Activated CD4-positive, alpha-beta memory T cell treated with anti-CD3 and anti-CD28 coated beads for 36 hours (primary cell): Measurements from ENCODE around the gene BBX. TPM values are rescaled to one million over a fixed set of nuclear protein-coding genes. Genes with fewer than 3 reads are reported as not detected.
A peak's percentile ranks its signal among the peaks of the same experiment; 100 is the strongest.

ENCODE experiments used
- CTCF ChIA-PET: fragments of 350-600 bp; sonication (Branson Sonifier 250); formaldehyde crosslinking; loops from one replicate; lab custom pipeline; 2021; ENCODE audit warnings: antibody characterized with exemption, inconsistent platforms; lab: Charles Lee
- POLR2A ChIA-PET: fragments of 350-600 bp; sonication (Branson Sonifier 250); formaldehyde crosslinking; loops from one replicate; lab custom pipeline; 2021; ENCODE audit warnings: antibody characterized with exemption; lab: Charles Lee
- DNase-seq: peaks from one replicate; pipeline ENCODE4 v3.0.0-alpha.2; 2020
- H3K27ac Mint-ChIP-seq: one replicate; pipeline ENCODE4 v1.8.0; 2021; ENCODE audit warnings: mixed read lengths
- H3K27me3 Mint-ChIP-seq: one replicate; pipeline ENCODE4 v1.8.0; 2021; ENCODE audit warnings: mixed read lengths
- H3K36me3 Mint-ChIP-seq: one replicate; pipeline ENCODE4 v1.8.0; 2021; ENCODE audit warnings: mixed read lengths
- H3K4me1 Mint-ChIP-seq: one replicate; pipeline ENCODE4 v1.8.0; 2021; ENCODE audit warnings: low read depth, mixed read lengths
- H3K4me3 Mint-ChIP-seq: one replicate; pipeline ENCODE4 v1.8.0; 2021; ENCODE audit warnings: mild to moderate bottlenecking, mixed read lengths
- H3K9me3 Mint-ChIP-seq: one replicate; pipeline ENCODE4 v1.8.0; 2021; ENCODE audit warnings: mixed read lengths
- intact Hi-C: fragments of 100-400 bp; cut with micrococcal nuclease; formaldehyde crosslinking; loops from one replicate; pipeline ENCODE4 v1.15.1; 2023
- total RNA-seq, 2 experiments: library from RNA; stranded (reverse); gene quantifications; one replicate each; pipeline ENCODE4 v1.2.3, GENCODE V29; 2021

Gene BBX
- total RNA-seq, 2 experiments from 2014 or later = 39.9 to 40.9 TPM

GRCh38 chr3:107661447-107662123, 138.8 kb downstream of the BBX start:
- POLR2A ChIA-PET = no interaction called here
- CTCF ChIA-PET = interaction anchor here (0.7 to 4.4 kb wide), 11 partner anchors 14 to 425 kb away, joined by 3 to 40 read pairs (median 4); no protein-coding TSS in a partner anchor

DNA sequence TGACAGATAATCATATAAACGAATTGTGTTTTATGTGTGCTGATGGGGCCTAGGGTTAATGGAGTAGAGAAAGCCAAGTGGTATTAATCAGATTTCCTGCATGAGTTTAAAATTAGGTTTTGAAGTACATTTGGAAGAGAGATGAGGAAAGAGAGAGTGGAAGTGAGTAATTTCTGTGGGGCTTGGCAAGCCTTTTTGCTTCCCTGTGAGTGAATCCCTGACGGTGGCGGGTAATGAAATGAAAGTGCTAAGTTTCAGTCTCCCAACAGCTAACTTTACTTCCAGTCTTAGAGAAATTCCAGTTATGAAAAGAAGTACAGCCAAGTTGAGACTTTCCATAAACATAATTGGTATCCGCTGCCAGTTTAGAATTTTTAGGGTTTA, 139.4 kb downstream of the BBX start:
- CTCF ChIA-PET = interaction anchor here (0.9 to 4.4 kb wide), 11 partner anchors 13 to 266 kb away, joined by 3 to 40 read pairs (median 7); no protein-coding TSS in a partner anchor
- H3K9me3 Mint-ChIP-seq = no peaks in the 10 kb centered on the region
- DNase-seq = peak; percentile 32
- peaks cover 23% of the 10 kb centered on the region for H3K4me1 Mint-ChIP-seq
- H3K27ac Mint-ChIP-seq = no peak overlapping the region
- POLR2A ChIA-PET = no interaction called here
- H3K27me3 Mint-ChIP-seq = no peaks in the 10 kb centered on the region
- H3K4me3 Mint-ChIP-seq = no peak overlapping the region
- H3K36me3 Mint-ChIP-seq = no peaks in the 10 kb centered on the region
- intact Hi-C loops = loop anchor here (5.0 kb wide), 2 partner anchors 140 to 185 kb away; partner anchors contain the start of gene BBX

More at GRCh38 chr3:107661447-107662123, 138.8 kb downstream of the BBX start:
- Mint-ChIP-seq H3K4me1 (peaks cover 23% of the 10 kb centered on the region), H3K9me3 (no peaks in the 10 kb centered on the region), H3K27ac (no peak overlapping the region), H3K27me3 (no peaks in the 10 kb centered on the region), H3K4me3 (no peak overlapping the region), H3K36me3 (no peaks in the 10 kb centered on the region)
- no peak for DNase-seq
- intact Hi-C loops = loop anchor here (5.0 kb wide), 2 partner anchors 139 to 186 kb away; partner anchors contain the start of gene BBX

DNA sequence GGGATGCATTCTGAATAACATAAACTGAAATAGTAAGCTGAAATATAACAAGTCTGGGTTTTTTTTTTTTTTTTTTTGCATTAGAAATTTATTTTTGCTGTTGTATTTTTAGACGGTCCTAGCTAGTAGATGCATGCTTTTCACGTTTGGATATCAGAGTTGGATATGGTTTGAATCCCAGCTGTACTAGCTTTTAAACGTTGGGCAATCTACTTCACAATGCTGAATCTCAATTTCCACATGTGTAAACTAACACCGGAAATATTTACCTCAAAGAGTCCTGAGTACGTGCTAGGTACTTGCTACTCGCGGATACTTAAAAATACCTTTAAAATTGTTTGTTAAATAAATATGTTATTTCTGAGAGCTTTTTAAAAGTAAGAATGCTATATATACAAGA, 139.8 kb downstream of the BBX start:
- H3K9me3 Mint-ChIP-seq = no peaks in the 10 kb centered on the region
- H3K4me1 Mint-ChIP-seq = peaks cover 22% of the 10 kb centered on the region
- POLR2A ChIA-PET = no interaction called here
- H3K27ac Mint-ChIP-seq = no peak overlapping the region
- no peak overlapping the region for H3K4me3 Mint-ChIP-seq
- CTCF ChIA-PET = interaction anchor here (0.9 to 4.4 kb wide), 9 partner anchors 12 to 265 kb away, joined by 3 to 34 read pairs (median 5); no protein-coding TSS in a partner anchor
- H3K36me3 Mint-ChIP-seq = no peaks in the 10 kb centered on the region
- no peak for DNase-seq
- intact Hi-C loops = loop anchor here (5.0 kb wide), 2 partner anchors 140 to 185 kb away; partner anchors contain the start of gene BBX
- no peaks in the 10 kb centered on the region for H3K27me3 Mint-ChIP-seq

GRCh38 chr3:107663266-107663665, 140.5 kb downstream of the BBX start:
- DNase-seq = no peak
- H3K36me3 Mint-ChIP-seq = no peaks in the 10 kb centered on the region
- no peak overlapping the region for H3K4me3 Mint-ChIP-seq
- intact Hi-C loops = loop anchor here (5.0 kb wide), 2 partner anchors 141 to 184 kb away; partner anchors contain the start of gene BBX
- H3K27ac Mint-ChIP-seq = no peak overlapping the region
- no peaks in the 10 kb centered on the region for H3K27me3 Mint-ChIP-seq
- POLR2A ChIA-PET = no interaction called here
- H3K9me3 Mint-ChIP-seq = no peaks in the 10 kb centered on the region
- H3K4me1 Mint-ChIP-seq = peaks cover 20% of the 10 kb centered on the region
- CTCF ChIA-PET = interaction anchor here (0.9 to 1.2 kb wide), 5 partner anchors 12 to 233 kb away, joined by 3 to 7 read pairs (median 4); no protein-coding TSS in a partner anchor

DNA sequence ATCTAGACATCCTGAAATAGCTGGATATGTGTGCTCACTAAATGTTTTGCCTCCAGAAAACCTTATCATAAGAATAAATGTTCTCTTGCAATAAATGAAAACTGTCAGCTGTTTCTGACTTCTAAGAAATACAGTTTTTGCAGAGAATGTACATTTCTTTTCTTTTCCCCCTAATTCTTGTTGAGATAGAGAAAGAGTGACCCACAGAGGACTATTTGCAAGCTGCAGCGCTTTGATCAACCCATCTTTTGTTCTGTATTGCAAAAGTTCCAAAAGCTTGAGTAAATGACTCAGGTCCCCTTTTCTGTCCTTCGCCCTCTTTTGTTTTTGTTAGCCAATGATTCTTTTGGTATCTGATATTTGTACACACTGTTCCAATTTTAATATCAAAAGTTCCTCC, 141.9 kb downstream of the BBX start:
- Mint-ChIP-seq H3K36me3 (no peaks in the 10 kb centered on the region), H3K27me3 (no peaks in the 10 kb centered on the region), H3K4me1 (peaks cover 23% of the 10 kb centered on the region), H3K4me3 (no peak overlapping the region), H3K9me3 (no peaks in the 10 kb centered on the region), H3K27ac (no peak overlapping the region)
- intact Hi-C loops = loop anchor here (5.0 kb wide), 2 partner anchors 142 to 183 kb away; partner anchors contain the start of gene BBX
- CTCF ChIA-PET = interaction anchor here (0.7 to 3.3 kb wide), 5 partner anchors 12 to 458 kb away, joined by 3 to 25 read pairs (median 4); no protein-coding TSS in a partner anchor
- no peak for DNase-seq
- POLR2A ChIA-PET = no interaction called here

DNA sequence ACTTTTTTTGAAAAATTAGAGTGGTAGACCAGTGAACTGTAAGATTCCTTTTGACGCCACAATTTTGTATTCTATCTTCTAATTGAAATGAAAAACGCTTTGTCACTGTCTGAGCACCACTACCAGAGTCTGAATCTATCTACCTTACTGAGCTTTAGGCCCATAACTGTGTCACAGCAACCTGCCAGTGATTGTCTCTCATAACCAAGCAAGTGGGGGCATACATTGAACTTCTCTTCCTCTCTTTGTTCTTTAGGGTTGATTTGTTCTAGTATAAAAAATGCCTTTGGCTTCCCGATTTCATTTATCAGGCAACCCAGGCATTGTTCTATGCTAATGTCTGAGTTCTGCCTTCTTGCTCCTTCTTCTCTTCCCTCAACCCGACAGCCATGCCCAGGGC, 142.6 kb downstream of the BBX start:
- Mint-ChIP-seq H3K4me1 (peaks cover 21% of the 10 kb centered on the region), H3K9me3 (no peaks in the 10 kb centered on the region), H3K4me3 (no peak overlapping the region), H3K27me3 (no peaks in the 10 kb centered on the region), H3K36me3 (no peaks in the 10 kb centered on the region), H3K27ac (no peak overlapping the region)
- no peak for DNase-seq
- ChIA-PET POLR2A (no interaction called here), CTCF (interaction anchor here (0.6 to 3.3 kb wide), 3 partner anchors 11 to 380 kb away, joined by 3 to 25 read pairs (median 4); no protein-coding TSS in a partner anchor)
- intact Hi-C loops = no loop called here

GRCh38 chr3:107666853-107667252, 144.1 kb downstream of the BBX start:
- no peaks in the 10 kb centered on the region for H3K36me3 Mint-ChIP-seq
- intact Hi-C loops = no loop called here
- no peak overlapping the region for H3K27ac Mint-ChIP-seq
- no peak overlapping the region for H3K4me3 Mint-ChIP-seq
- peaks cover 8% of the 10 kb centered on the region for H3K4me1 Mint-ChIP-seq
- H3K9me3 Mint-ChIP-seq = no peaks in the 10 kb centered on the region
- CTCF ChIA-PET = interaction anchor here (1.0 to 3.3 kb wide), 3 partner anchors 10 to 430 kb away, joined by 3 to 25 read pairs (median 3); no protein-coding TSS in a partner anchor
- POLR2A ChIA-PET = no interaction called here
- H3K27me3 Mint-ChIP-seq = no peaks in the 10 kb centered on the region
- DNase-seq = no peak

DNA sequence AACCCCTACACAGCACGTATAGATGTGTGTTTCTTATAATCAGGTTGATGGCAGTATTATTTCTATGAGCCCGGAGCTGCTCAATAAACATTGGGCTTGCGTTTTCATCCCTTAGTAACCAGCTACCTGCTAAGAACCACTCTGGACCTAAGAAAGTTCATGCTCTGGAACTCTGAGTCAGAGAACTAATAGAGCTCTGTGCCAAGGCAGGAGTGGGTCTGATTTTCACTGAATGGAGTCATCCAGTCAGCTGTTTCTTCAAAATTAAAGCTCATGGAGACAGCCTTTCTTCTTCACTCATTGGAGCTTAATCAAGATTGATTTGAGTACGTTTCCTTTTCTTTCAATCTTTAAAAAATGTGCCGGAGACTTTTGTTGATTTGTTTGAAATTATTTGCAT, 145.7 kb downstream of the BBX start:
- POLR2A ChIA-PET = no interaction called here
- CTCF ChIA-PET = interaction anchor here (0.9 to 1.2 kb wide), 3 partner anchors 8 to 22 kb away, joined by 3 to 4 read pairs (median 3); no protein-coding TSS in a partner anchor

DNA sequence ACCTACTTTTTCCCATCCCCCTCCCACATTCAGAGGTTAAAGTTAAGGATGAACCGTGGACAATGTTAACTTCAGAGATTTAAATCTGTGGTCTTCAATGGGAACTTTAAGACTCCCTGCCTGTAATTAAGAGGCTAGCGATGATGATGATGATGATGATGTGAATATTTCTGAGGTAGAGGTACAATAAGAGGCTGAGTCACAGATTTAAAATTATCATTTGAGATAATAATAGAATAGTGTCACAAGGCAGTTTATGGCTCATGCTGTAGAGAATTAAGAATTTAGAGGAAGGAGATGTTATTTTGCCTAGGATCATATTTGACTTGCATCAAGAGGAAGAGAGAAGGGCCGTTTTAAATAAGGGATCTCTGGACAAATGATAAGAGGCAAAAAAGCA, 146.2 kb downstream of the BBX start:
- no peaks in the 10 kb centered on the region for H3K36me3 Mint-ChIP-seq
- peaks cover 3% of the 10 kb centered on the region for H3K4me1 Mint-ChIP-seq
- H3K27me3 Mint-ChIP-seq = no peaks in the 10 kb centered on the region
- POLR2A ChIA-PET = no interaction called here
- no peak overlapping the region for H3K4me3 Mint-ChIP-seq
- H3K27ac Mint-ChIP-seq = no peak overlapping the region
- no peak for DNase-seq
- CTCF ChIA-PET = interaction anchor here (0.9 kb wide), 1 partner anchor 9 kb away, joined by 3 read pairs; no protein-coding TSS in a partner anchor
- no peaks in the 10 kb centered on the region for H3K9me3 Mint-ChIP-seq
- intact Hi-C loops = no loop called here

More for the DNA sequence above, 145.7 kb downstream of the BBX start:
- Mint-ChIP-seq H3K4me3 (no peak overlapping the region), H3K4me1 (peaks cover 3% of the 10 kb centered on the region), H3K36me3 (no peaks in the 10 kb centered on the region), H3K27me3 (no peaks in the 10 kb centered on the region), H3K9me3 (no peaks in the 10 kb centered on the region), H3K27ac (no peak overlapping the region)
- intact Hi-C loops = no loop called here
- DNase-seq = no peak

- no peaks in the 10 kb centered on the region for H3K36me3 Mint-ChIP-seq
- no peak for DNase-seq
- H3K27me3 Mint-ChIP-seq = no peaks in the 10 kb centered on the region
- H3K4me3 Mint-ChIP-seq = no peak overlapping the region
- ChIA-PET POLR2A (no interaction called here), CTCF (interaction anchor here (0.7 to 1.9 kb wide), 4 partner anchors 9 to 434 kb away, joined by 3 to 6 read pairs (median 4); no protein-coding TSS in a partner anchor)
- H3K4me1 Mint-ChIP-seq = peaks cover 3% of the 10 kb centered on the region
- intact Hi-C loops = loop anchor here (10.0 kb wide), 3 partner anchors 255 to 805 kb away; no protein-coding TSS in a partner anchor
- no peaks in the 10 kb centered on the region for H3K9me3 Mint-ChIP-seq
- no peak overlapping the region for H3K27ac Mint-ChIP-seq
Observed at GRCh38 chr3:107669669-107670068, 146.9 kb downstream of the BBX start.

- peaks cover 7% of the 10 kb centered on the region for H3K4me1 Mint-ChIP-seq
- no peaks in the 10 kb centered on the region for H3K9me3 Mint-ChIP-seq
- DNase-seq = no peak
- no peak overlapping the region for H3K27ac Mint-ChIP-seq
- ChIA-PET CTCF (interaction anchor here (1.2 to 1.9 kb wide), 3 partner anchors 11 to 19 kb away, joined by 4 to 6 read pairs (median 4); no protein-coding TSS in a partner anchor), POLR2A (no interaction called here)
- intact Hi-C loops = loop anchor here (10.0 kb wide), 3 partner anchors 254 to 804 kb away; no protein-coding TSS in a partner anchor
- H3K27me3 Mint-ChIP-seq = no peaks in the 10 kb centered on the region
- no peak overlapping the region for H3K4me3 Mint-ChIP-seq
- no peaks in the 10 kb centered on the region for H3K36me3 Mint-ChIP-seq
Observed at GRCh38 chr3:107670986-107671385, 148.2 kb downstream of the BBX start.

- Mint-ChIP-seq H3K27me3 (no peaks in the 10 kb centered on the region), H3K36me3 (no peaks in the 10 kb centered on the region), H3K4me3 (no peak overlapping the region), H3K27ac (no peak overlapping the region), H3K4me1 (peaks cover 10% of the 10 kb centered on the region), H3K9me3 (no peaks in the 10 kb centered on the region)
- intact Hi-C loops = loop anchor here (10.0 kb wide), 3 partner anchors 250 to 800 kb away; no protein-coding TSS in a partner anchor
- ChIA-PET CTCF (interaction anchor here (1.3 to 7.6 kb wide), 8 partner anchors 12 to 252 kb away, joined by 3 to 82 read pairs (median 16); no protein-coding TSS in a partner anchor), POLR2A (interaction anchor here (0.6 kb wide), 1 partner anchor 61 kb away, joined by 3 read pairs; no protein-coding TSS in a partner anchor)
- no peak for DNase-seq
Observed at GRCh38 chr3:107674371-107674770, 151.6 kb downstream of the BBX start.
